Raji (cell line): Measurements from ENCODE around the gene OR1E1.

Experiments
- POLR2A ChIP-seq: IDR thresholded peaks from 2 replicates; pipeline ENCODE4 v1.6.1; 2011; ENCODE audit warnings: low read depth, low read length, control low read depth; ENCODE audit not compliant: insufficient read depth

OR1E1 gene

GRCh38 chr17:3398310-3398709, at the start of gene OR1E1:
OR1E1 (minus strand) TSS chr17:3398410; CDS start chr17:3398410, 0 bp downstream.
- TF ChIP-seq POLR2A = no peak

GRCh38 chr17:3447625-3448024, 49.4 kb upstream of the OR1E1 start:
- no peak for TF ChIP-seq POLR2A

- TF ChIP-seq POLR2A = no peak
These were observed 42.2 kb upstream of the OR1E1 start for GRCh38 chr17:3440451-3440850.

GRCh38 chr17:3438368-3438767, 40.2 kb upstream of the OR1E1 start:
- TF ChIP-seq POLR2A = no peak

GRCh38 chr17:3433741-3434140, 35.5 kb upstream of the OR1E1 start, which contains the start of gene OR1E2:
OR1E2 (minus strand) TSS chr17:3433841; CDS start chr17:3433841, 0 bp downstream.
- no peak for TF ChIP-seq POLR2A

- no peak for TF ChIP-seq POLR2A
These were observed 20.0 kb upstream of the OR1E1 start for GRCh38 chr17:3418222-3418621.

GRCh38 chr17:3415610-3416009, 17.4 kb upstream of the OR1E1 start:
- no peak for TF ChIP-seq POLR2A

- TF ChIP-seq POLR2A = no peak
These were observed 12.9 kb upstream of the OR1E1 start, which contains the start of gene OR3A3 for GRCh38 chr17:3411070-3411469. OR3A3 (plus strand) TSS chr17:3411370.

- no peak for TF ChIP-seq POLR2A
These were observed 3.6 kb upstream of the OR1E1 start for GRCh38 chr17:3401786-3402185.

GRCh38 chr17:3400055-3400454, 1.8 kb upstream of the OR1E1 start:
- TF ChIP-seq POLR2A = no peak

- no peak for TF ChIP-seq POLR2A
These were observed 8.4 kb downstream of the OR1E1 start for GRCh38 chr17:3389791-3390190.

- TF ChIP-seq POLR2A = no peak
These were observed 12.1 kb downstream of the OR1E1 start, which contains the start of gene OR3A2 for GRCh38 chr17:3385869-3386816. OR3A2 (minus strand) TSS chr17:3386308.

GRCh38 chr17:3381957-3382356, 16.3 kb downstream of the OR1E1 start:
- TF ChIP-seq POLR2A = no peak

GRCh38 chr17:3378321-3378720, 19.9 kb downstream of the OR1E1 start:
- no peak for TF ChIP-seq POLR2A
